DOHH2 (cell line): ENCODE results near the gene GLRX5.

Experiments used
- H3F3A ChIP-seq: fragments of 200-600 bp; sonication (generic), shearing (Covaris generic); 2 replicates; pipeline ENCODE4 v1.6.0; 2016; ENCODE audit warnings: antibody characterized with exemption, mild to moderate bottlenecking; ENCODE audit not compliant: control insufficient read depth, insufficient read depth
- H3K27ac ChIP-seq: fragments of 200-600 bp; sonication (generic); 2 replicates; pipeline ENCODE4 v1.5.1; 2014; ENCODE audit warnings: low read depth, mild to moderate bottlenecking, low read length, moderate library complexity
- H3K27me3 ChIP-seq: fragments of 200-600 bp; sonication (generic); 2 replicates; pipeline ENCODE4 v1.6.1; 2014; ENCODE audit warnings: mild to moderate bottlenecking, low read length, mixed read lengths; ENCODE audit not compliant: control insufficient read depth
- H3K36me3 ChIP-seq: fragments of 200-600 bp; sonication (generic); 2 replicates; pipeline ENCODE4 v1.6.1; 2014; ENCODE audit warnings: mild to moderate bottlenecking, low read length, moderate library complexity, mixed read lengths; ENCODE audit not compliant: control insufficient read depth
- H3K4me1 ChIP-seq: fragments of 200-600 bp; sonication (generic); 2 replicates; pipeline ENCODE4 v1.6.1; 2014; ENCODE audit warnings: mild to moderate bottlenecking, low read length, mixed read lengths; ENCODE audit not compliant: control insufficient read depth
- H3K4me2 ChIP-seq: fragments of 200-600 bp; sonication (generic); 2 replicates; pipeline ENCODE4 v1.6.0; 2014; ENCODE audit warnings: mild to moderate bottlenecking, low read length, moderate library complexity
- H3K4me3 ChIP-seq: fragments of 200-600 bp; sonication (generic); 2 replicates; pipeline ENCODE4 v1.5.1; 2014; ENCODE audit warnings: mild to moderate bottlenecking, low read length, mixed read lengths
- H3K79me2 ChIP-seq: fragments of 200-600 bp; sonication (generic); 2 replicates; pipeline ENCODE4 v1.6.1; 2014; ENCODE audit warnings: mild to moderate bottlenecking, low read length, mixed read lengths; ENCODE audit not compliant: control insufficient read depth
- H3K9me2 ChIP-seq: fragments of 200-600 bp; sonication (generic); replicated peaks from 2 replicates; pipeline ENCODE4 v1.6.1; 2014; ENCODE audit warnings: mild to moderate bottlenecking, low read length, mixed read lengths; ENCODE audit not compliant: control insufficient read depth
- H3K9me3 ChIP-seq: fragments of 200-600 bp; sonication (generic); 2 replicates; pipeline ENCODE4 v1.6.1; 2014; ENCODE audit warnings: antibody characterized with exemption, low read length, mixed read lengths; ENCODE audit not compliant: control insufficient read depth, insufficient read depth
- H4K20me1 ChIP-seq: fragments of 200-600 bp; sonication (generic); 2 replicates; pipeline ENCODE4 v1.6.0; 2014; ENCODE audit warnings: low read depth, mild to moderate bottlenecking, antibody characterized with exemption, low read length, moderate library complexity; ENCODE audit not compliant: control insufficient read depth, insufficient read depth
- EZH2phosphoT487 ChIP-seq: fragments of 200-600 bp; sonication (generic); IDR thresholded peaks from 2 replicates; pipeline ENCODE4 v1.6.1; 2017; ENCODE audit warnings: borderline replicate concordance, mild to moderate bottlenecking, antibody characterized with exemption, low read length, moderate library complexity, mixed read lengths
- TF ChIP-seq, protein P1 (sequence below): fragments of 200-600 bp; sonication (generic); IDR thresholded peaks from one replicate; pipeline ENCODE4 v1.5.1; 2014; ENCODE audit warnings: antibody characterized with exemption, mild to moderate bottlenecking, low read depth, low read length; ENCODE audit not compliant: poor library complexity, severe bottlenecking

The GLRX5 gene

GRCh38 chr14:95514131-95515079, 20.4 kb upstream of the GLRX5 start:
- peaks cover 26% of the 10 kb centered on the region for H3K4me1 ChIP-seq
- no peaks in the 10 kb centered on the region for H3F3A ChIP-seq
- H3K27me3 ChIP-seq = peaks cover 45% of the 10 kb centered on the region
- no peaks in the 10 kb centered on the region for H3K9me2 ChIP-seq
- no peak for TF ChIP-seq EZH2phosphoT487
- TF ChIP-seq, protein P1, sequence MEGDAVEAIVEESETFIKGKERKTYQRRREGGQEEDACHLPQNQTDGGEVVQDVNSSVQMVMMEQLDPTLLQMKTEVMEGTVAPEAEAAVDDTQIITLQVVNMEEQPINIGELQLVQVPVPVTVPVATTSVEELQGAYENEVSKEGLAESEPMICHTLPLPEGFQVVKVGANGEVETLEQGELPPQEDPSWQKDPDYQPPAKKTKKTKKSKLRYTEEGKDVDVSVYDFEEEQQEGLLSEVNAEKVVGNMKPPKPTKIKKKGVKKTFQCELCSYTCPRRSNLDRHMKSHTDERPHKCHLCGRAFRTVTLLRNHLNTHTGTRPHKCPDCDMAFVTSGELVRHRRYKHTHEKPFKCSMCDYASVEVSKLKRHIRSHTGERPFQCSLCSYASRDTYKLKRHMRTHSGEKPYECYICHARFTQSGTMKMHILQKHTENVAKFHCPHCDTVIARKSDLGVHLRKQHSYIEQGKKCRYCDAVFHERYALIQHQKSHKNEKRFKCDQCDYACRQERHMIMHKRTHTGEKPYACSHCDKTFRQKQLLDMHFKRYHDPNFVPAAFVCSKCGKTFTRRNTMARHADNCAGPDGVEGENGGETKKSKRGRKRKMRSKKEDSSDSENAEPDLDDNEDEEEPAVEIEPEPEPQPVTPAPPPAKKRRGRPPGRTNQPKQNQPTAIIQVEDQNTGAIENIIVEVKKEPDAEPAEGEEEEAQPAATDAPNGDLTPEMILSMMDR = no peak
- H3K79me2 ChIP-seq = no peaks in the 10 kb centered on the region
- no peaks in the 10 kb centered on the region for H3K9me3 ChIP-seq
- no peak overlapping the region for H3K4me2 ChIP-seq
- no peak overlapping the region for H3K27ac ChIP-seq
- no peak overlapping the region for H3K4me3 ChIP-seq
- H3K36me3 ChIP-seq = no peaks in the 10 kb centered on the region
- H4K20me1 ChIP-seq = no peaks in the 10 kb centered on the region

DNA sequence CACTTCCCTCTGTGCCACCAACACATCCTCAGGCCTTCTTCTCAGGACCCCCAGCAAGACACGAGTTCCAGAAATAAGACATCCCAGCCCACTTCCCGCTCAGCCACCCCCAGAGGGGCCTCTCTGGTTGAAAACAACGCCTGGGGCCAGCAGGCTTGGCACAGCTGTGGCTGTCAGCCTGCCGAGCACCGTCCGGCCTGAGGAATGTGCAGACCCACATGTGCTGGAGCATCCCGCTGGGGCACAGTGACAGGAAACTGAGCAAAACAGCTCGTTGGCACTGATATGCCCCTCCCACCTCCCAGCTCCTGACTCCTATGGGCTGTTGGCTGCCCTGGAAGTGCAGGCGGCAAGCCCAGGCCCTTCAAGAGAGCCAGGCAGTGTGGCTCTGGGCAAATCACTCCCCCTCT, 19.8 kb upstream of the GLRX5 start:
- TF ChIP-seq, protein P1 = no peak
- no peak for TF ChIP-seq EZH2phosphoT487
- no peaks in the 10 kb centered on the region for H3K9me3 ChIP-seq
- peaks cover 47% of the 10 kb centered on the region for H3K27me3 ChIP-seq
- no peak overlapping the region for H3K27ac ChIP-seq
- H3K9me2 ChIP-seq = no peaks in the 10 kb centered on the region
- H3K4me1 ChIP-seq = peaks cover 33% of the 10 kb centered on the region
- no peaks in the 10 kb centered on the region for H4K20me1 ChIP-seq
- H3K4me2 ChIP-seq = peak overlapping the region; percentile 70
- no peaks in the 10 kb centered on the region for H3K36me3 ChIP-seq
- H3K4me3 ChIP-seq = peak overlapping the region; percentile 62; the same call in 1 of the 2 replicates
- H3K79me2 ChIP-seq = no peaks in the 10 kb centered on the region
- H3F3A ChIP-seq = no peaks in the 10 kb centered on the region

- H4K20me1 ChIP-seq = no peaks in the 10 kb centered on the region
- H3K79me2 ChIP-seq = no peaks in the 10 kb centered on the region
- TF ChIP-seq, protein P1 = peak; percentile 47
- TF ChIP-seq EZH2phosphoT487 = no peak
- no peak overlapping the region for H3K27ac ChIP-seq
- H3K9me3 ChIP-seq = no peaks in the 10 kb centered on the region
- no peaks in the 10 kb centered on the region for H3F3A ChIP-seq
- no peaks in the 10 kb centered on the region for H3K36me3 ChIP-seq
- H3K4me2 ChIP-seq = peak overlapping the region; percentile 70
- peaks cover 46% of the 10 kb centered on the region for H3K27me3 ChIP-seq
- no peaks in the 10 kb centered on the region for H3K9me2 ChIP-seq
- H3K4me3 ChIP-seq = peak overlapping the region; percentile 62
- H3K4me1 ChIP-seq = peaks cover 36% of the 10 kb centered on the region
Observed at GRCh38 chr14:95515596-95516552, 19.0 kb upstream of the GLRX5 start.
